GM21360 (cell line): ENCODE results near the gene PPP1R7.

Experiments
- ATAC-seq: cut with Tn5 transposase; IDR thresholded peaks from one replicate; pipeline ENCODE4 v1.9.1; 2021; ENCODE audit warnings: mild to moderate bottlenecking, moderate library complexity; ENCODE audit not compliant: unreplicated experiment

The PPP1R7 gene

DNA sequence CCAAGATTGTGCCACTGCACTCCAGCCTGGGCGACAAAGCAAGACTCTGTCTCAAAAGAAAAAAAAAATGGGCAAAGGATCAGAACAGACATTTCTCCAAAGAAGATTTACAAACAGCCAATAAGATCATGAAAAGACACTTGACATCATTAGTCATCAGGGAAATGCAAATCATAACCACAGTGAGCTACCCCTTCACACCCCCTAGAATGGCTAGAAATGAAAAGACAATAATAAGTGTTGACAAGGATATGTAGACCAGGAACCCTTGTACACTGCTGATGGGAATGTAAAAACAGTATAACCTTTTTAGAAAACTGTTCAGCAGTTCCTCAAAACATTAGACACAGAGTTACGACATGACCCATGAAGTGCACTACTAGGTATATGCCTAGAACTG is 29.8 kb upstream of the PPP1R7 start:
- no peak for ATAC-seq

DNA sequence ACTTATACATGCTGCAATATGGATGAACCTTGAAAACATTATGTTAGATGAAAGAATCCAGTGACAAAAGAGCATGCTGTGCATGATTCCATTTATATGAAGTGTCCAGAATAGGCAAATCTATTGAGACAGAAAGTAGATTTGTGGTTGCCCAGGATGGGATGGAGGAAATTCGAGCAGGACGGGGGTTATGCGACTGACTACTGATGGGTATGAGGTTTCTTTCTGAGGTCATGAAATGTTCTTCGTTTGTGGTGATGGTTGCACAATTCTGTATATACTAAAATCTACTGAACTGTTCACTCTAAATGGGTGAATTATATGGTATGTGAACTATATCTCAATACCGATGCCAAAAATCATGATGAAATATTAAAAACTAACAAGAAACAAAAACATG is 29.3 kb upstream of the PPP1R7 start:
- ATAC-seq, result no peak

DNA sequence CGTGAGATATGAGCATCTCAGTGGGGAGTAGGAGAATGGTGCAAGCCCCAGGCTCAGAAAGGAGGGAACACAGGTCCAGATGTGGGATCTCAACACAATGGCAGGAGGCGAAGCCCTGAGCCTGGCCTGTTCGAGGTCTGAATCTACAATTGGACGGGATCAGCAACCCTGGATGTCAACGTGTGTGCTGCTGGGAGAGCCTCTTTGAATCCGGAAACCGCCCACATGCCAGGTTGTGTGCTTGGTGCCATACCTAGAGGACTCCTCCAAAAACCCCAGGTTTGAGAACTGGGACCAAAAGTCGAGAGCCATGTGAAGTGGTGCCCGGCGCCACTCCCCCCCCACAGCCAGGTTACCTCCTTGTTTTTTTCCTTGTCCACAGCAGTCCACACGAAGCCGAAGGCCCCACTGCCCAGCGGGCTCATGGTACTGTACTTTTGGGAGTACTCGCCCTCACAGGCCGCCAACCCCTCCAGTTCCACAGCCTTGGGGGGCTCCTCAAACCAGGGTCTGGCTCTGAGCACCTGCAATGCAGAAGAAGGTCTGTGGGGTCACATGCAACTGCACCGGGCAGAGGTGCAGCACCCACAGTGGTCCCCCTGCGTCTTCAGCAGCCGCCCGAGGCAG is 27.8 kb upstream of the PPP1R7 start:
- ATAC-seq, result no peak

DNA sequence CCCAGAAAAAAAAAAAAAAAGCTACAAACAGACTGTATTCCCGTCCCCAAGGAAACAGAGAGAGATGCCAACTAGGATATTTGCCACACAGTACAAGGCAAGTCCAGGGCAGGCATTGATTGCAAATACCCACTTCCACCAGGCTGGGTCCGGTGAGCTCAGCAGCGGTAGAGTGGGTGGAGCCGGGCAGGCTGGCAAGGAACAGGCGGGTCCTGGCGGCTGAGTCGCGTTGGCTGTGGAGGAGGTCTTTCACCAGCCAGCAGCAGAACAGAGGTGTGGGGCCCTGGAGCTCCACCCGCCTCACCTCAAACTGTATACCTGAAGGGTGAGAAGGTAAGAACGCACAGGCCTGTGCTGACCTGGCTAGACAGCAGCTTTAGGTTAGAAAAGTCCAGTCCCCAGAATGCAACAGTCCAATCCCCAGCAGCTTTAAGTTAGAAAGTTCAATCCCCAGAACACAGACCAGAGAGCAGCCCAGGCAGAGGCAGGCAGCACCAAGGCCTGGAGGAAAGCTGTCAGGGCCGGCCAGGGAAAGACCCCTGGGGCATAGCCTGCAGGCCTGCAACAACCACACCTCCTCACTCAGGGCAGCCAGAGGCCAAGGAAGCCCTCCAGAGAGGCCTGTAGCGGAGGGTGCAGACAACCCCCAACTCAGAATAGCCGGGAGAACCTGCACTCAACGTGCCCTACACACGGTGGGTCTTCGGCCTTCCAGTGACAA is 26.3 kb upstream of the PPP1R7 start:
- no peak for ATAC-seq

DNA sequence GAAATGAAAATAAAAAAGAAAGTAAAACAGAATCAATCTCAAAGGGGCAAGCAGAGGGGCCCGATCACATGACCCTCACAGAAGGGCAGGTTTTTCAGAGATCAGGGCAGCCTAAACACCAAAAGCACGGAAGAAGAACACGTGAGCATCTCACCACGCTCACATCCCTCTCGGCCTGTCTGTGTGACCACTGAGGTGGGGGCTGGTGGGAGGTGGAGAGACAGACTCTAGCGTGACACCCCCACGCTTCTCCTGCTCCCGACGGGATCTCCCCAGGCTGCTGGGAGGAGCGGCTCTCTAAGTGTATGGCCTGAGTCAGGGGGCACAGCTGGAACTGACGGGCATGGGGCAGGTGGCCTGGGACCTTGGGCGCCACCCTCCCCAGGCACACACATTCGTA is 24.6 kb upstream of the PPP1R7 start:
- ATAC-seq, result no peak

DNA sequence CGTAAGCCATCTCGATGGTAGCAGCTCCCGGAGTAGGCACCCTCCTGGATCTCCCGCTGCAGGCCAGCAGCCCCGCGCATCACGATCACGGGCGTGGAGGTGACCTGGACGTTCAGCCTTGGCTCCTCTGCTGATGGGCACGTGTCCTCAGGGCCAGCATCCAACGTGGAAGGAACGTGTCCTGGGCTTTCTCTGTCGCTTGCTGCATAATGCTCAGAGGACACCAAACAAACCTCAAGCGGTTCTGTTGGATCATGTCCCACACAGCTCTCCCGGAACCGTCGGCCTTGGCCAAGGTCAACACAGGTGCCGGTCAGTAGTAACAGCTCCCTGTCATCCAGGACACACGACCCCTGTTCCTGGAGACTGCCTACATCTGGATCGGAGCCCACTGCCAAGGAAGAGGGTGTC is 24.1 kb upstream of the PPP1R7 start:
- no peak for ATAC-seq

DNA sequence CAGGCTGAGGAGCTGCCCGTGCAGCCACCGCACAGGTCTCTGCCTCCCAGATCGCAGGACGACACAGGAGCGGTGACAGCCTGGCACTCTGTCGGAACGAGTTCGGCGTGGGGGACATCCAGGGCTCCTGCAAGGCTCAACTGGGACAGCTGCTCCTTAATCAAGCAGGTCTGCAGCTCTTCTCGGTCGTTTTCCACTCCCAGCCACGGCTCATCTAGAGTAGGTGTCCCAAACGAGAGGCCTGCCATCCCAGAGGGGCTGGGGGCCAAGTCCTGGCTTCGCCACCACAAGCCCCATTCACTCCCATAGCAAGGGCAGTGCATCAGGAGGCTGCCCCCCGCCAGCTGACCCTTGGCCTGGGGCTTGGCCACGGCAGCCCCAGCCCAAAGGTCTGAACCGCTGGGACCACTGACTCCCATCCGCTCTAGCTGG is 23.5 kb upstream of the PPP1R7 start:
- no peak for ATAC-seq

DNA sequence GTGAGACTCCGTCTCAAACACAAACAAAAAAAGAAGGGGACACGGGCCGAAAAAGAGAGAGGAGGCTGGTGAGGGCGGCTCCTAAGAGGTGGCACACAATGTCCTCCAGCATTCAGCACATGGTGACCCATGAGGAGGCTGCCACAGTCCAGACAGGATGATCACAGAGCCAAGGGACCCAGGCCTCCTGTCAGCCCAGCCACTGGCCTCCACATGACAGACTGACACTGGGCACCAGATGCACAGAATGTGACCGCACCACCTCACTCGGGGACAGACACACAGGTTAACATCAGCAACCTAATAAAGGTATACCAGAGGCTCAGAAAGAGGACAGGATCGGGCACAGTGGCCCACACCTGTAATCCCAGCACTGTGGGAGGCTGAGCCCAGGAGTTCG is 22.0 kb upstream of the PPP1R7 start:
- ATAC-seq, result no peak

DNA sequence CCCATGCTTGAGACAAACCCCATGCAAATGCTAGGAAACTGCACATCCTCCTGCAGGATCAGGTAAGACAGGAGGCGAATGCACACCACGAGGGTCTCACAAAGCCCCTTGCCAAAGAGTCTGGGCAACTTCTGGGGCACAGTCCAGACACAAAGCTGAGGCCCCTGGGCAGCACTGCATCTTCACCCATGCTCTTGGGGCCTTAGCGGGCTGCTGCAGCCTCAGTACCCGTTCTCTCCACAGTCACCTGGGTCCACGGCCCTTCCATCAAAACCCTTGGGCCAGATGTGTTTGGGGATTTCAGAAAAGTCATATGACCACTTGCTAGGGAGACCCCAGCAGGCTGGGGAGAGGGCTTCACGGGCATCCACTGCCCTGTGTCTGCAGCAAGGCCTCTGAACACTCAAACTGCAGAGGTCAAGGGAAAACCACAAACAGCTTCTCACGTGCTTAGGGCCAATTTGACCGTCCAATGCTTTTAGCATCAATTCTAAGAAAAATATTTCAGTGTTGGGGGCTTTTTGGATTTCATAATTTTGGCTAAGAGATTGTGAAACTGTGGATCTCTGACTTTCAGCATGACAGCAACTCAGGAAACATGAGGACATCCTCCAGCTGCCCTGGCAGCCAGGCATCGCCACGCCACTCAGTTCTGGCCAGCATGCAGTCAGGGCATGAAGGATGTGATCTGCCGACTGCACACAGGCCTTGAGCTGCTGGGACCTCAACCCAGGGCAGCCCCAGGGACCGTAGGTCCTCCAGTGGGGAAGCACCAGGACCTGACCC is 21.0 kb upstream of the PPP1R7 start:
- ATAC-seq, result no peak

DNA sequence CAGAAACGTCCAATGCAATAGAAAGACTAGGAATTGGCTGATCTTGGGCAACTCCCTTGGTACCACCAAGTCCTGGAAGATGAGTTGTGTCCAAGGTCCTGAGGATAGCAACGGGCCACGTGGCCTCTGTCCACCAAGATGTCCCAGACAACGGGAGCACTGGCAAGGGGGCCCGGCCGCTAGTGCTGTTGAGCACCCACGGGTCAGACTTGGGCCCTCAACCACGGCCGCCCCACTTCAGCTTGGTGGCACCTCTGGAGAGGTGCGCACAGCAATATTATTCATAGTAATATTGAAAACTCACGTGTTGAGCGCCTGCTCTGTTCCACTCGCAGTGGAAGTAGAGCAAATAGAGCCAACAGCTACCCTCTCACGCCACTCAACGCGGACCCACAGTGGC is 20.0 kb upstream of the PPP1R7 start:
- no peak for ATAC-seq

DNA sequence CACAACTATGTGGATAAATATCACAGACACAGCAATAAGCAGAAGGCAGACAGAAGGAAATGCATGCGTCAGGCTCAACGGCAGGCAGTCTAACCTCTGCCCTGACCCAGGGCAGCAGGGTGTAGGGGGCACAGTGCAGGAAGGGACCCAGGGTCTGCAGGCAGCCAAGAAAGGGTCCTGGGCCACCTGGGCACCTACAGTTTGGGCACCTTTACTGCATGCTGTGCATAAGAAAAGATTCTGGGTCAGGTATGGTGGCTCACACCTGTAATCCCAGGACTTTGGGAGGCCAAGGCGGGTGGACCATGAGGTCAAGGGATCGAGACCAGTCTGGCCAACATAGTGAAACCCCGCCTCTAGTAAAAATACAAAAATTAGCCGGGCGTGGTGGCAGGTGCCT is 18.7 kb upstream of the PPP1R7 start:
- no peak for ATAC-seq

DNA sequence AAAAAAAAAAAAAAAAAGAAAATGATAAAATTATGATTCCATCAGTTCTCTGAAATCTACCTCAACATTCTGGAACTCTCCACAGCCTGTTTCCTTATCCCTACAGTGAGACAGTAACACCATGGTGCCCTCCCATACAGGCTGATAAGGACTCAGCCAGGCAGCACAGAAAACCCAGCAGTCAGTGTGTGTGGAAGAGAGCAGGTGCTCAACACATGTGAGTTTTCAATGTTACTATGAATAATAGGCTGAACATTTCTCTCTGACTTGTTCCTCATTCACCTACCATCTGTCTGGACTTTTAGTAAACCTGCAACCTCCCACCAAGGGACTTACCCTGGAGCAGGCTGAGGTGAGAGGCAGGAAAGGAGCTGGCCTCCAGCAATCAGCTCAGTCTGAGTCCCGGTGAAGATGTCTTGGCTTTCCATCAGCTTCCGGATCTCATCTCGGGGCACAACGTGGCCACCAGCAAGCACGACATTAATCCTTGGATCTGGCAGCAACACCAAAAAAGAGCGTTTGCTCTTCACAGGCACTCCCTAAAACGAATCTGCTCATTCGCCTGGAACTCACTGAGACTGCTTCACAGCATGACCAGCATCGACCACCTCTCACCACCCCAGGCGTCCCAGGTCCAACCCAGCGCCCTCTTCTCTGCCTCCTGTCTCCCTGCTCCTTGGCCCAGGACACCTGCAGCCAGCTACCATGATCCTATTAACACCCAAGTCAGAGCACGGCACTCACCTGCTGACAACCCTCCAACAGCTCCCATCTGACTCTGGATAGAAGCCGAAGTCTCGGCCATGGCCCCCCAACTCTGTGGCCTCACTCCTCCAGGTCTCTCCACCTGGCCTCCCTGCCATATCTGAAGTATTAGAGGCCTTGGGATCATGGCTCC is 17.5 kb upstream of the PPP1R7 start:
- ATAC-seq, result no peak

DNA sequence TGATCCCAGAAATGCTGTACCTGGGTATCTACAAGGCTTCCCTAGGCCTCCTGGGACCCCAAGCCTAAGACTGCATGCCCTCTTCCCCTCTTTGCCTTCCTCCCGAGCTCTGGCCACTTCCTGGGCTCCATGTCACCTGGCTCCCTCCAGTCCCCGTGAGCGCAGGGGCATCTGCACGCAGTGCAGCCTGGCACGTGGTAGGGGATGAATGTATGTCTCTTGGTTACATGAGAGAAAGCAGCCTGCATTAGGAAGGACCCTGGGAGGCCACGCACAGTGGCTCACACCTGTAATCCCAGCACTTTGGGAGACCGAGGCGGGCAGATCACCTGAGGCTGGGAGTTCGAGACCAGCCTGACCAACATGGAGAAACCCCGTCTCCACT is 16.8 kb upstream of the PPP1R7 start:
- no peak for ATAC-seq

DNA sequence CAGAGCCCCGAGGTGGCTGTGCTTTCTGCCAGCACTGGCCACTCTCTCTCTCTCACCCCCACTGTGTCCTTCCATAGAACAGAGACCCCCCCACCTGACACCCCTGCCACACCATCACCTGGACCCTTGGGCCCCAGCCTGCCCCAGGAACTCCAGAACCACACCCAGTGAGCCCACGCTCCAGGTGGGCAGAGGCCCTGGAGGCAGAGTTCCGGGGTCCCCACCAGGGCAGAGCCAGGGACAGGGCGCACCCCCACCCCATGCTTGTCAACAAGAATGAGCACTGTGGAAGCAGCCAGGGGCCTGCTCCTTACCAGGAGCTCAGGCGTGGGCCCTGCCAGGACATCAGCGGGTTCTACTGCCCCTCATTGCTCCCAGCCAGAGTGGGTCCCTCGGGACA is 15.6 kb upstream of the PPP1R7 start:
- ATAC-seq, result no peak

DNA sequence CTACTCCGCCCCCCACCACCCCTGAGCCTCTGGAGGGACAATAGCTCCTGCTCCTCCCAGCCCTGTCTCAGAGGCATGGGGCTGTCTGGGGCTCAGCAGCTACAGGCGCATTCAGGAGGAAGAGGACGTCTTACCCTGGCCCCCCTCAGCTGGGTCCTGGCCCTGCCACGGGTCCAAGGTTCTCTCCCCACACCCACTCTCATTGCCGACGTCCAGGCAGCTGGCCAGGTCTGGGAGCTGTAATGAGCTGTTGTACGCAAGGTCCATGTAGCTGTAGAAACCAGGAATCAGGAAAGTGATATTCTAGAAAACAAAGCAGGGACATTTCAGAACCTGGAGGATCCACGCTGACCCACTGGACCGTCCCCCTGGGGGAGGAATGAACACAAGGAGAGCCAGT is 14.5 kb upstream of the PPP1R7 start:
- no peak for ATAC-seq

DNA sequence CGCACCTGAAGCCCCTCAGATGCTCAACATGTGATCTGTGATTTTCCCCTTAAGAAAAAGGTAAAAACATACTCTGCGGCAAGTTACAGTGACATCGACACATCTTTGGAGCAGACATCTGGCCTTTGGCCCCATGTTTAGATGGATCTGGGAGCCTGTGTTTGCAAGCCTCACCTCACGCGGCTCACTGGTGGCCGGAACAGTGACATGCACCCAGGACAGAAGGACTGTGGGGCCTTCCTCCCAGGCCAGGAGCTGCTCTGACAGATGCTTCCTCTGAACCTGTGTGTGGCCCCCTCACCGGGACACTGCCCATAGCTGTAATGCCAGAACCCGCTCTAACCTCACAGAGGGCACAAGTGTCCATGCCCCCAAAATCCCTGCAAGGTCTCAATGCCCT is 14.1 kb upstream of the PPP1R7 start:
- ATAC-seq, result no peak

DNA sequence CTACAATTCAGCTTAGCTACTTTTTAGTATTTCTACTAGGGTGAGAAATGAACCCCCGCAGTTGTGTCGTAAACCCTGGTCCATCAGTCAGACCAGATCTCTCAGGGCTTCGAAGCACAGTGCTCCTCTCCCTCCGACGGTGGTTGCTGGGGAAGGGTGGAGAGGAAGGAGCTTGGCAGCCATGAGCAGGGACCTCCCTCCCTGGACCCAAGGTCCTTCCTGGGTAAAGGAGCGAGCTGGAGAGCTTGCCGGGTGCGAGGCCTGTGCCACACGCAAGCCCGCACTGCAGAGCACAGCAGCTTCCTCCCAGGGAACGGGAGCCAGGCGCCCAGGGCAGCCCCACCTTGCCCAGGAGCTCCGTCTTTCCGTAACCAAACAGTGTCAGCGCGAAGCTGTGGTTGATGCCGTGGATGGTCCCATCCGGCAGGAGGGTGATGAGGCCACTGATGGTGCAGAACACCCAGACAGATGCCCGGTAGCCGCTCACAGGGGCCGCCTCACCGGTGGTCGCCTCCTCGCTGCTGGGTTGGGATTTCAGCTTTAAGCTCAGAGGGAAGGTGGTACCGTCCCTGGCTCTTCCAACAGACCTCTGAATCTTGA is 13.5 kb upstream of the PPP1R7 start:
- no peak for ATAC-seq

DNA sequence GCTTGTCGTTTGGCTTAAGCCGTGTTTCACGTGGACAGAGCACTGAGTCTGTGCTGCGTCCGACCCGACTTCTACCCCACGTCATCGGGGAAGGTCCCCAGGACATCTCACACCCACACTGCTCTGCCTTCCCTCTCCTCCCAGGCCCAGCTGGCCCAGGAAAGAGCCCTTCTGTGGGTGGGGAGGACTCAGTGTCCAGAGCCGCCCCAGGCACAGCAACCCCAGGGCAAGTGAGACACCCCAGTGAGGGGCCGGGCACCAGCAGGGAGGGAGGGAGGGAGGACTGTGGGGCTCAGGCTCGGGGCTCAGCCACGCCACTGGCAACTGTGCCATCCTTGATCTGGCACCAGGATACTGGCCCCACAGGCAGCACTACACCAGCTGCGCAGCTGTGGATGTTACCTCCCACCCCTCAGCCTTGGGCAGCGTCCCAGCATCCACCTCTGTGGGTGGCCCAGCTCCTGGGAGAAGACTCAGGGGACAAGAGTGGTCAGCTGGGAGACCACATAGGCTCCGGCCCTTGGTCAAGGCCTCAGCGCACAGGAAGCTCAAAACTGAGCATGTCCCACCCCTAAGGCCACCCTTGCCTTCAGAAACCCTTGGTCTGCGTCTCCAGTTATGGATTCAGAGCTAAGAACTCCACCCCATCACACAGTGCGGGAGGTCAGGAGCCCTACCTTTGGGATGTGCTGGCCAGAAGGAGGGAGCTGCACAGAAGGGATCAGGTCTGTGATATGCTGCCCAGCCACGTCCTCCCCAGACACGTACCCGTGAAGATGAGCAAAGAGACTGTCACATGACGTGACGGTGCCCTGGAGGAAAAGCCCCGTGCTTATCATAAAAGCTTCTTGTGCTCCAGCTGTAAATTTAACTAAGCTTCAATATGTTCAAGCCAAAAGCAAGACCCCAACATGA is 12.7 kb upstream of the PPP1R7 start:
- ATAC-seq, result no peak

DNA sequence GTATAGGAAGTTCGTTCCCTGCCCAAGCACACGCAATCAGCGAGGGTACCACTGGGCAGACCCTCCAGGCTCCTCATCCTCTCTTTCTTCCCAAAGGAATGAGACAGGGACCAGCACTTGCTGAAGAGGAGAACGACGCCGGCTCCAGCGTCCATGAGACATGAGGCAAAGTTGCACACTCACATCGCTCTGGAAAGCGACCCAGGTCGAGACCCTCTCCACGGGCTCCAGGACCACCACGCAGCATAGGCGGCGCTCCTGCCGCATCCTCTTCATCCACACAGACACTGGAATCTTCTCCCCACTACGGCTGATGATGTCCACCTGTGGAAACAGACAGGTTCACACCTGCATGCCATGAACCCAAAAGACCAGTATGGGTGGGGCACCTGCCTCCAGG is 11.8 kb upstream of the PPP1R7 start:
- no peak for ATAC-seq
